Thoracic aorta (tissue), 2 donors: ENCODE measurements around the gene KRT23. TPM values are rescaled to one million over a fixed set of nuclear protein-coding genes. Genes with fewer than 3 reads are reported as not detected.

Experiments
- ATAC-seq: fragments of 150-250 bp; one replicate; pipeline ENCODE4 v1.8.0; 2017; ENCODE audit warnings: low read depth; ENCODE audit not compliant: insufficient number of reproducible peaks, low FRiP score
- DNase-seq: peaks from one replicate; pipeline ENCODE4 v3.0.0-alpha.2; 2020; ENCODE audit warnings: low spot score
- H3K27ac ChIP-seq, 2 donors: fragments of 200-600 bp; sonication (generic); 1 replicate in 1 of 2; 2 replicates in 1 of 2; pipeline ENCODE4 v1.5.1; 2016; ENCODE audit warnings: mild to moderate bottlenecking in 2 of 2, moderate library complexity in 2 of 2
- H3K27me3 ChIP-seq: fragments of 200-600 bp; sonication (generic); replicated peaks from 2 replicates; pipeline ENCODE4 v1.6.0; 2016; ENCODE audit warnings: mild to moderate bottlenecking; ENCODE audit not compliant: insufficient read depth
- H3K36me3 ChIP-seq: fragments of 200-600 bp; sonication (generic); one replicate; pipeline ENCODE4 v1.5.1; 2016
- H3K4me1 ChIP-seq, 2 donors: fragments of 200-600 bp; sonication (generic); 1 replicate in 1 of 2; 2 replicates in 1 of 2; pipeline versions ENCODE4 v1.5.1 to v1.6.0; 2016; ENCODE audit warnings: low read depth in 2 of 2, mild to moderate bottlenecking in 1 of 2; ENCODE audit not compliant: control insufficient read depth in 1 of 2
- H3K4me3 ChIP-seq: fragments of 200-600 bp; sonication (generic); 2 replicates; pipeline ENCODE4 v1.5.1; 2016; ENCODE audit warnings: mild to moderate bottlenecking
- H3K9me3 ChIP-seq: fragments of 200-600 bp; sonication (generic); 2 replicates; pipeline ENCODE4 v1.5.1; 2016
- total RNA-seq, 2 donors: library from RNA; depleted of rRNA; stranded (reverse); fragments of >200 nt; gene quantifications; one replicate each; pipeline versions ENCODE4 v1.1.0 to v1.2.3, GENCODE V29; 2016
- TF ChIP-seq, protein P1 (sequence below): fragments of 200-600 bp; sonication (generic); IDR thresholded peaks from one replicate; pipeline ENCODE4 v1.5.1; 2019; ENCODE audit warnings: antibody characterized with exemption

KRT23 gene
- total RNA-seq, 2 donors from 2014 or later: 0.54 TPM; not detected in 1

DNA sequence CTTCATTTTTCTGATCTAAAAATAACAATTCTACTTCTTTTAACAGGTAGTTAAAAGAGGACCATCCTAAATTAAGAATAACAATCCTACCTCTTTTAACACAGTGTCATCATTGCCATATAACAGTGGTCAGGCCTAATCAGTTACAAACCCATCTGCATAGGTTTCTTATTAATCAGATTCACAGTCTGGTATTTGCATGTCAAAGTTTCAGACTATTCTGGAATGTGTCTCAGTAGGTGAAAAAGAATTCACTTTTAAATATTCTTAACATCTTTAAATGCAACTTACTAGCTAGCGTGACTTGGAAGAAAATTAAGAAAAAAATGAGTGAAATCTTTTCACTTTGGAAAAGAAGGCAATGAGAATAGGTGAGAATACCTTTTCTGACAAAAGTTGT lies 63.6 kb downstream of the KRT23 start:
- Histone ChIP-seq H3K9me3 (no peaks in the 10 kb centered on the region), H3K36me3 (no peaks in the 10 kb centered on the region), H3K27me3 (no peaks in the 10 kb centered on the region), H3K27ac (no peak overlapping the region), H3K4me3 (no peak overlapping the region), H3K4me1 (no peaks in the 10 kb centered on the region)
- no peak for DNase-seq
- ATAC-seq: no peak
- TF ChIP-seq, protein P1, sequence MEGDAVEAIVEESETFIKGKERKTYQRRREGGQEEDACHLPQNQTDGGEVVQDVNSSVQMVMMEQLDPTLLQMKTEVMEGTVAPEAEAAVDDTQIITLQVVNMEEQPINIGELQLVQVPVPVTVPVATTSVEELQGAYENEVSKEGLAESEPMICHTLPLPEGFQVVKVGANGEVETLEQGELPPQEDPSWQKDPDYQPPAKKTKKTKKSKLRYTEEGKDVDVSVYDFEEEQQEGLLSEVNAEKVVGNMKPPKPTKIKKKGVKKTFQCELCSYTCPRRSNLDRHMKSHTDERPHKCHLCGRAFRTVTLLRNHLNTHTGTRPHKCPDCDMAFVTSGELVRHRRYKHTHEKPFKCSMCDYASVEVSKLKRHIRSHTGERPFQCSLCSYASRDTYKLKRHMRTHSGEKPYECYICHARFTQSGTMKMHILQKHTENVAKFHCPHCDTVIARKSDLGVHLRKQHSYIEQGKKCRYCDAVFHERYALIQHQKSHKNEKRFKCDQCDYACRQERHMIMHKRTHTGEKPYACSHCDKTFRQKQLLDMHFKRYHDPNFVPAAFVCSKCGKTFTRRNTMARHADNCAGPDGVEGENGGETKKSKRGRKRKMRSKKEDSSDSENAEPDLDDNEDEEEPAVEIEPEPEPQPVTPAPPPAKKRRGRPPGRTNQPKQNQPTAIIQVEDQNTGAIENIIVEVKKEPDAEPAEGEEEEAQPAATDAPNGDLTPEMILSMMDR: no peak

DNA sequence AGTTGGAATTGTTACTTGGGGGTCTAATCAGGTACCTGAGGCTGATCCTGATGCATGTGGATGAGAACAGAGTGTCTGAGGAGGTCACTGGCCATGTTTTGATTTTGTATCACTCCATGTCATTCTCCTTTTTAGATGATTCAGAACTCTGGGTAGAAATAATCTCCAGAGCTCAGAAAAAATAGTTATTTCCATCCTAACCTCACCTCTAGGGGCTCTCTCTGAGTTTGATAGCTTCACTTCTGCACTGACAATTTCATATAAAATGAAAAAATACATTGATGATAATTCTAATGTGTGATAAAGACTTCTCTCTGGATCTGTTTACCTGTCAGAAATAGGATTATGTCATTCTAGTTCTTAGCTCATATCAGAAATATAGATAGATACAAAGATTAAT lies 64.2 kb downstream of the KRT23 start:
- no peak for ATAC-seq
- H3K9me3 ChIP-seq: no peaks in the 10 kb centered on the region
- TF ChIP-seq, protein P1: no peak
- H3K36me3 ChIP-seq: no peaks in the 10 kb centered on the region
- DNase-seq: no peak
- H3K4me3 ChIP-seq: no peak overlapping the region
- H3K27me3 ChIP-seq: no peaks in the 10 kb centered on the region
- H3K27ac ChIP-seq: no peak overlapping the region
- H3K4me1 ChIP-seq: no peaks in the 10 kb centered on the region

Other genes starting within 250 kb of the KRT23 start
- not detected for gene KRT24, start 233.9 kb downstream of the KRT23 start, total RNA-seq
- gene KRT25, start 182.3 kb downstream of the KRT23 start, total RNA-seq: not detected
- gene KRT26, start 165.4 kb downstream of the KRT23 start, total RNA-seq: not detected
- gene KRT27, start 155.1 kb downstream of the KRT23 start, total RNA-seq: not detected
- gene KRT28, start 137.7 kb downstream of the KRT23 start, total RNA-seq: not detected
- gene KRT10, start 115.0 kb downstream of the KRT23 start, total RNA-seq: 10 to 100 TPM in 1 of 2 donors, 1 to 10 TPM in 1; 2.3 to 13.5 TPM
- not detected for gene KRT12, start 70.4 kb downstream of the KRT23 start, total RNA-seq
- 1 to 10 TPM in 1 of 2 donors, not detected in 1; 1.8 TPM for gene KRT20, start 52.4 kb downstream of the KRT23 start, total RNA-seq
- not detected for gene KRT39, start 29.3 kb upstream of the KRT23 start, total RNA-seq
- not detected for gene KRT40, start 46.7 kb upstream of the KRT23 start, total RNA-seq
- not detected for gene KRTAP3-3, start 56.5 kb upstream of the KRT23 start, total RNA-seq
- not detected for gene KRTAP3-2, start 62.3 kb upstream of the KRT23 start, total RNA-seq
- not detected for gene KRTAP3-1, start 71.5 kb upstream of the KRT23 start, total RNA-seq
- not detected for gene KRTAP1-5, start 89.6 kb upstream of the KRT23 start, total RNA-seq
- not detected for gene KRTAP1-4, start 92.5 kb upstream of the KRT23 start, total RNA-seq
- not detected for gene KRTAP1-3, start 97.2 kb upstream of the KRT23 start, total RNA-seq
- not detected for gene KRTAP1-1, start 103.8 kb upstream of the KRT23 start, total RNA-seq
- gene KRTAP2-1, start 109.7 kb upstream of the KRT23 start, total RNA-seq: not detected
- gene KRTAP2-2, start 117.6 kb upstream of the KRT23 start, total RNA-seq: not detected
- gene KRTAP2-3, start 122.5 kb upstream of the KRT23 start, total RNA-seq: not detected
- not detected for gene KRTAP2-4, start 128.2 kb upstream of the KRT23 start, total RNA-seq
- not detected for gene KRTAP4-7, start 146.5 kb upstream of the KRT23 start, total RNA-seq
- not detected for gene KRTAP4-8, start 160.5 kb upstream of the KRT23 start, total RNA-seq
- gene KRTAP4-16, start 164.6 kb upstream of the KRT23 start, total RNA-seq: not detected
- not detected for gene KRTAP4-9, start 167.7 kb upstream of the KRT23 start, total RNA-seq
- not detected for gene KRTAP4-11, start 180.7 kb upstream of the KRT23 start, total RNA-seq
- not detected for gene KRTAP4-12, start 186.5 kb upstream of the KRT23 start, total RNA-seq
- gene KRTAP4-6, start 202.9 kb upstream of the KRT23 start, total RNA-seq: not detected
- gene KRTAP4-5, start 212.2 kb upstream of the KRT23 start, total RNA-seq: not detected
- gene KRTAP4-4, start 223.1 kb upstream of the KRT23 start, total RNA-seq: not detected
- gene KRTAP4-3, start 230.6 kb upstream of the KRT23 start, total RNA-seq: not detected
- gene KRTAP4-2, start 240.6 kb upstream of the KRT23 start, total RNA-seq: not detected
- gene KRTAP4-1, start 247.3 kb upstream of the KRT23 start, total RNA-seq: not detected